GM19351 (cell line): Measurements from ENCODE around the gene ABHD14A.

Experiments used
- ATAC-seq: cut with Tn5 transposase; IDR thresholded peaks from one replicate; pipeline ENCODE4 v1.9.1; 2021; ENCODE audit warnings: mild to moderate bottlenecking, moderate library complexity; ENCODE audit not compliant: unreplicated experiment

The ABHD14A gene

DNA sequence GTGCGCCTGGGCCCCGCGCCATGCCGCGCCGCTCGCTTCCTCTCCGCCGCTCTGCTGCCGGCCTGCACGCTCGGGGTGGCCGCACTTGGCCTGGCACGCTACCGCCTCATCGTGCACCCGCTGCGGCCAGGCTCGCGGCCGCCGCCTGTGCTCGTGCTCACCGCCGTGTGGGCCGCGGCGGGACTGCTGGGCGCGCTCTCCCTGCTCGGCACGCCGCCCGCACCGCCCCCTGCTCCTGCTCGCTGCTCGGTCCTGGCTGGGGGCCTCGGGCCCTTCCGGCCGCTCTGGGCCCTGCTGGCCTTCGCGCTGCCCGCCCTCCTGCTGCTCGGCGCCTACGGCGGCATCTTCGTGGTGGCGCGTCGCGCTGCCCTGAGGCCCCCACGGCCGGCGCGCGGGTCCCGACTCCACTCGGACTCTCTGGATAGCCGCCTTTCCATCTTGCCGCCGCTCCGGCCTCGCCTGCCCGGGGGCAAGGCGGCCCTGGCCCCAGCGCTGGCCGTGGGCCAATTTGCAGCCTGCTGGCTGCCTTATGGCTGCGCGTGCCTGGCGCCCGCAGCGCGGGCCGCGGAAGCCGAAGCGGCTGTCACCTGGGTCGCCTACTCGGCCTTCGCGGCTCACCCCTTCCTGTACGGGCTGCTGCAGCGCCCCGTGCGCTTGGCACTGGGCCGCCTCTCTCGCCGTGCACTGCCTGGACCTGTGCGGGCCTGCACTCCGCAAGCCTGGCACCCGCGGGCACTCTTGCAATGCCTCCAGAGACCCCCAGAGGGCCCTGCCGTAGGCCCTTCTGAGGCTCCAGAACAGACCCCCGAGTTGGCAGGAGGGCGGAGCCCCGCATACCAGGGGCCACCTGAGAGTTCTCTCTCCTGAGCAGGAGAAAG is 18.7 kb upstream of the ABHD14A start:
- ATAC-seq: no peak

- no peak for ATAC-seq
Measured at GRCh38 chr3:51957520-51958205, 17.2 kb upstream of the ABHD14A start.

GRCh38 chr3:51958603-51959521 is 16.0 kb upstream of the ABHD14A start:
- no peak for ATAC-seq

- ATAC-seq: no peak
Measured at GRCh38 chr3:51959651-51960050, 15.2 kb upstream of the ABHD14A start.

GRCh38 chr3:51960386-51960785 is 14.5 kb upstream of the ABHD14A start:
- no peak for ATAC-seq

DNA sequence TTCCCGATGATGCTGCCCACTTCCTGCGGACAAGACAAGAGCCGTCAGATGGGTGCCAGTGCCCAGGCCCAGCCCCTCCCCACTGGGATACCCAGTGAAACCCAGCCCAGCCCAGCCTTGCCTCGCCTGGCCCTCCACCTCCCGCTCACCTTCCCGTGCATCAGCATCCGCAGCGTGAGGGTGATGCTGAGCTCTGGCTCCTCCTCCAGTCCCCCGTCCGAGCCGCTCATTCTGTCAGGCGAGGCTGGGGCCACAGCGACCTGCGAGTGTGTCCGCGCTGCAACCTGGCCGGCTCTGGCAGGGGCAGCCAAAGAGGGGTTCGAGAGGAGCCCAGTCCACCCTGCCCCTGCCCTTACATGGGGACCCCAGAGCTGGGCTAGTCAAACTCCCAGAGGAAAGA is 13.9 kb upstream of the ABHD14A start:
- ATAC-seq: no peak

GRCh38 chr3:51961602-51962569 is 13.0 kb upstream of the ABHD14A start:
- no peak for ATAC-seq

GRCh38 chr3:51962854-51963530 is 11.9 kb upstream of the ABHD14A start:
- no peak for ATAC-seq

DNA sequence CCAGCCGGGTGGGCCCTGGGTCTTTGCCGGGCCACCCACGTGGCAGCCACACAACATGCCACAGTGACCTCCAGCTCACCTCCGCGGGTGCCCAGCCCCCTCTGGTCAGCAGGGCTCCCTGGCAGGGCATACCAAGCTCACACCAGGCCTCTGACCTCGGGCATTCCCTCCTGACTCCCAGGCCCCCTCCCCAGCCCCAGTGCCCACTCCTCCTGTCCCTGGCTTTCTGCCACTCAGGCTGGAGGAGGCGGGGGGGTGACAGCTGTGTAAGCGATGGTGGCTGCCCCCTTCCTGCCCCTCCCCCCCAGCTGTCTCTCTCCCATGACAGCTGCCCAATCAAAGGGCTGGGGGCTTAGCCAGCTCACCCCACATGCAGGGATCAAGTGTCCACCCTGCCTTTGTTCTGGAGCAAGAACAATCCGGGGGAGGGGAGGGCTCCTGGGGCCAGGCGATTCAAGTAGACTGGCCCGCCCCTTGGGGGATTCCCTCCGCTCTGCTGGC is 10.9 kb upstream of the ABHD14A start:
- no peak for ATAC-seq

- no peak for ATAC-seq
Measured at GRCh38 chr3:51964521-51964920, 10.3 kb upstream of the ABHD14A start.

- ATAC-seq: no peak
Measured at GRCh38 chr3:51966016-51966415, 8.8 kb upstream of the ABHD14A start.

- ATAC-seq: no peak
Measured at GRCh38 chr3:51966486-51966885, 8.4 kb upstream of the ABHD14A start.

- peak; percentile 38 for ATAC-seq
Measured at GRCh38 chr3:51966922-51967383, 7.9 kb upstream of the ABHD14A start.

GRCh38 chr3:51967384-51968169 is 7.3 kb upstream of the ABHD14A start, which contains the start of gene PCBP4:
PCBP4 (minus strand) TSS chr3:51967454; CDS start chr3:51961240, 6,214 bp downstream.
- peak; percentile 61 for ATAC-seq

GRCh38 chr3:51968170-51968775 is 6.6 kb upstream of the ABHD14A start:
- ATAC-seq: peak; percentile 14

GRCh38 chr3:51968883-51969678 is 5.8 kb upstream of the ABHD14A start:
- ATAC-seq: no peak

- ATAC-seq: no peak
Measured at GRCh38 chr3:51969841-51970240, 5.0 kb upstream of the ABHD14A start.
